C4-2B (cell line): ENCODE data around the gene PPM1N.

Experiments used
- H3K27ac ChIP-seq: fragments of 450-650 bp; 2 replicates; pipeline ENCODE4 v1.5.1; 2017
- CTCF ChIP-seq: fragments of 450-650 bp; conservative IDR thresholded peaks from 2 replicates; pipeline ENCODE4 v1.5.1; 2017; ENCODE audit warnings: mild to moderate bottlenecking
- ZFX ChIP-seq: fragments of 450-650 bp; IDR thresholded peaks from 2 replicates; pipeline ENCODE4 v1.6.1; 2017

PPM1N gene

GRCh38 chr19:45498411-45499195 is at the start of gene PPM1N:
TSS of gene PPM1N (plus strand) at chr19:45498443. CDS start at chr19:45498473, 30 bp downstream.
- TF ChIP-seq CTCF (no peak), ZFX (no peak)
- no peak within 1 kb of the TSS for H3K27ac ChIP-seq

- H3K27ac ChIP-seq, result no peak overlapping the region
- TF ChIP-seq ZFX, result no peak
- no peak for TF ChIP-seq CTCF
Measured at GRCh38 chr19:45448887-45449299, 49.4 kb upstream of the PPM1N start.

- peak overlapping the region; percentile 91 for H3K27ac ChIP-seq
- TF ChIP-seq ZFX (no peak), CTCF (no peak)
Measured at GRCh38 chr19:45450012-45450333, 48.3 kb upstream of the PPM1N start.

GRCh38 chr19:45451131-45451849 is 47.0 kb upstream of the PPM1N start:
- H3K27ac ChIP-seq, result peak overlapping the region; percentile 91

GRCh38 chr19:45451850-45452387 is 46.3 kb upstream of the PPM1N start:
- peak overlapping the region; percentile 91 for H3K27ac ChIP-seq
- TF ChIP-seq ZFX (no peak), CTCF (no peak)

More at GRCh38 chr19:45451131-45451849, 47.0 kb upstream of the PPM1N start:
- TF ChIP-seq ZFX, result no peak
- no peak for TF ChIP-seq CTCF

- H3K27ac ChIP-seq, result peak overlapping the region; percentile 46
- TF ChIP-seq ZFX (no peak), CTCF (no peak)
Measured at GRCh38 chr19:45455707-45456499, 42.3 kb upstream of the PPM1N start.
